ENCODE measurements around the gene STK17A. TPM values are rescaled to one million over a fixed set of nuclear protein-coding genes. Genes with fewer than 3 reads are reported as not detected.
"Not testable (repeated sequence)": the region's sequence is repeated elsewhere in the genome, so short reads cannot be mapped to it uniquely, and the experiment has no call there.

STK17A gene
- total RNA-seq, 1 experiment from 2014 or later: 7.1 TPM

DNA sequence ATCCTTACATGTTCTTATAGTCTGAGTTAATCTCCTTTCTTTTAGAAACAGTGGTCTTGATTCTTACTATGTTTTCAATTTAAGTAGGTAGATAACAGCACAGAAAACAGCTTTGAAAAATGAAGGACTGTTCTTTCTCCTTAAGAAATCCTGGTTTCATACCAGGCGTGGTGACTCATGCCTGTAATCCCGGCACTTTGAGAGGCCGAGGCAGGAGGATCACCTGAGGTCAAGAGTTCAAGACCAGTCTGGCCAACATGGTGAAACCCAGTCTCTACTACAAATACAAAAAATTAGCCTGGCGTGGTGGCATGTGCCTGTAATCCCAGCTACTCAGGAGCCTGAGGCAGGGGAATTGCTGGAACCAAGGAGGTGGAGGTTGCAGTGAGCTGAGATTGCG lies 13.5 kb downstream of the STK17A start:
- DNase-seq (ENCODE audit: low spot score): not testable (repeated sequence)

DNA sequence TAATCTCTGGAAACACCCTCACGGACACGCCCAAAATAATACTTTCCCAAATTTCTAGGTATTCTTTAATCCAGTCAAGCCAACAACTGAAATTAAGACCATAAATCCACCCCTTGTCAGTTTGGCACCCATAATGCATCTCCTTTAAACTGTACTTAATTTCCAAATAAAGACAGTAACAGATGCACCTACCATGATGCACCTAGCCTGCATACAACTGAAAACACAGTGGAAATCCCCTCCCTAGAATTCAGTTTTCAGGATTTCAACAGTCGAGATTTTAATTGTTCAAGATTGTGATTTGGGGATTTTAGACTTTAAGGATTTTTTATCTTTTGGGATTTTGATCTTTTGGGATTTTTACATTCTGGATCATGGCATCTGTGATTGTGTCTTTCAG lies 17.1 kb downstream of the STK17A start:
- DNase-seq (ENCODE audit: low spot score): no peak

DNA sequence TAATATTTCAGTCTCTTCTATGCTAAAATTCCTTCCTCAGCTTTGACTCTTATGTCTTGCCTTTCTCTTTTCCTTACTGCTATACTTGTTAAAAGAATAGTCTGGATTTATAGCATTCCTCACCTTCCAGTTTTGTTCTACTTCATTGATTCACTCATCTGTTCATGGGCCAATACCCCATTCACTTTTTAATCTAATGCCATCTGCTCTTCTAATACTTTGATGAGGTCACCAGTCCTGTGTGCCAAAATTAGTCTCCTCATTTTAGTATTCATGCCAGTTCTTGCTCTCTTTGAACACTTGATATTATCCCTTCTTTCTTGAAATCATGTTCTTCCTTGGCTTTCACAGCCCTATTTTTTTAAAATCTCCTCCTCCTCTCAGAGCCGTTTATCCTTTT lies 19.3 kb downstream of the STK17A start:
- DNase-seq (ENCODE audit: low spot score): no peak

GRCh38 chr7:43604251-43604650 lies 21.3 kb downstream of the STK17A start:
- DNase-seq (ENCODE audit: low spot score): no peak

DNA sequence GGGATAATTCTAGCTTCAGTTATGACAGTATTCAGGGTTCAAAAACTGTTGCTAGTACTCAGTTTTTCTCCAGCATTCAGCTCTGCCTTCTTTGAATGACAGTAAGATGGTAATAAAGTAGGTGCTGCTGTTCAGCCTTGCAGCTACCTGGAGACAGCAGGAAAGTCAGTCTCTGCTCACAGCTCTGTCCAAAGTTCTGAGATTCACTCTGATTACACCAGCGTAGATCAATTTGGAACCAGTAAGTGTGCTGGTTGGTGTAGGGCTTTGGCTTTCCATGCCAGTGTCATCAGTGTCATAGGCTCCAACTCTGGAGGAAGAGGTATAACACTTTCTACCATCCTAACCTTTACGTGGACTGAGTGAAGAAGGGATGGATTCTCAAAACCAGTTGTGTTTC lies 26.2 kb downstream of the STK17A start:
- no peak for DNase-seq (ENCODE audit: low spot score)

DNA sequence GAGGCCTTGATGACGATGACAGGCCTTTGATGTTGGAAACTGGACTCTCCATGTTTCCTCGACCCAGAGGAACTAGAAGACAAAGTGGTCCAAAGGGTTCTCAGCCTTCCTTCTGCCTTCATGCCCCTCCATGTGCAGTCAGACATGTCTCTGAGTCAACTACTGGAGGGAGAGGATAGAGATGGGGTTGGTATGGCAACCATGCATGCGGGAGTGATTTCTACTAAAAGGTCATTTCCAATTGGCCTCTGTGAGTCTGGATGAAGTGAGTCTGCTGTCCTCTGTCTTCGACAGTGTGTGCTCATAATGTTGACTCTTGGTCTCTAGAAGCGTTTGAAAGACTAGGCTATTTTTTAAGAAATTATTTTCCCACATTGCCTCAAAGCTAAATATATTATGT lies 29.2 kb downstream of the STK17A start:
- DNase-seq (ENCODE audit: low spot score): no peak

DNA sequence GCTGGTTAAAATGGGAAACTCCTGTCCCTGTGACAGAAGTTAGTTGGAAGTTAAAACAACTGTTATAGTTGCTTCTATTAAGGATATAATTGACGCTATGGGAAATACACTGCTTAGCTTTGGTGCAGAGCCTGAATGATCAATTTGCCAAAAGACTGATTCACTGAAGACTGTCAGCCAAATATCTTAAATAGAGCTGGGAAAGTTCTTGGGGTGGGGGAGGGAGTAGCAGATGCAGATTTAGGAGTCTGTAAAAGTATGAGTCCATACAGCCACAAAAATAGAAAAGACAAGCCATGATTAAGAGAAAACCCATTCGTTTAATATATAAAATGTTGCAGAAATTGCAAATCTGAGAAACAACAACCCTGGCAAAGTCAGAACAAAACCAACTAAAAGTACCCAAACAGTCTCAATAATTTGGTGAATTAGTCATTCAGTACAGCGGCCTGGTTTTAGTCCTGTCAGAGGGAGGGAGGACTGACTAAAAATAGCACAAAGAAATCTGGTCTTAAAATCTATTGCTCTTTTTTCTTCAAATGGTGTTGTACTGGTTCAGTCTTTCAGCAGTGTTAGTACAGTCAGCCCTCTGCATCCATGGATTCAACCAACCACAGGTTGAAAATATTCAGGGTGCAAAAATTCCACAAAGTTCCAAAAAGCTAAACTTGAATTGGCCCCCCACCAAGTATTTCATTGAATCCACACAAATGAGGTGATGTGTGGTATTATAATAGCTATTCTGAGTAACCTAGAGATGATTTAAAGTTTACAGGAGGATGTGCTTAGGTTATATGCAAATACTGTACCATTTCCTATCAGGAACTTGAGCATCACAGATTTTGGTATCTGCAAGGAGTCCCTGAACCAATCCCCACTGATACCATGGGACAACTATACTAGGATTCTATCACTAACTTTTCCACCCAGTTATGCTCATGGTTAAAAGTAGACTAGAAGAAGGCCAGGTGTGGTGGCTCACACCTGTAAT lies 30.0 kb downstream of the STK17A start:
- DNase-seq (ENCODE audit: low spot score): no peak

- DNase-seq (ENCODE audit: low spot score): no peak
Measured at GRCh38 chr7:43615558-43616145, 32.7 kb downstream of the STK17A start.

DNA sequence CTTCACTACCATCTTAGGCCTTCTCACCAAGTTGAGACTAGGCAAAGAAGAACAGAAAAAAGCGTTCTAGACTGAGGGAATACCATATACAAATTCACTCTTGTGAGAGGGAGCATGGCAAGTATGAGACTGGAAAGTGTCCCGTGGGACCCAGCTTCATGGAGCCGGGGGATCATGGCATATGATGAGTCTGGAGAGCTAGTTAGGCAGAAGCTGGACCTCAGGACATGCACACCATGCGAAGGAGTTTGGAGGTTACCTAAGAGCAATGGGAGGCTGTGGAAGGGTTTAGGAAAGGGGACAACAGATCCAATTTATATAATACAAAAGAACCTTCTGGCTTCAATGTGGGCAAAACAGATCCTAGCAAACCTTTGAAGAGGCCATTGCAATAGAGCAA lies 34.1 kb downstream of the STK17A start:
- DNase-seq (ENCODE audit: low spot score): no peak

GRCh38 chr7:43618073-43618472 lies 35.2 kb downstream of the STK17A start:
- DNase-seq (ENCODE audit: low spot score): no peak

GRCh38 chr7:43619213-43620012 lies 36.5 kb downstream of the STK17A start:
- DNase-seq (ENCODE audit: low spot score): peak; percentile 29

DNA sequence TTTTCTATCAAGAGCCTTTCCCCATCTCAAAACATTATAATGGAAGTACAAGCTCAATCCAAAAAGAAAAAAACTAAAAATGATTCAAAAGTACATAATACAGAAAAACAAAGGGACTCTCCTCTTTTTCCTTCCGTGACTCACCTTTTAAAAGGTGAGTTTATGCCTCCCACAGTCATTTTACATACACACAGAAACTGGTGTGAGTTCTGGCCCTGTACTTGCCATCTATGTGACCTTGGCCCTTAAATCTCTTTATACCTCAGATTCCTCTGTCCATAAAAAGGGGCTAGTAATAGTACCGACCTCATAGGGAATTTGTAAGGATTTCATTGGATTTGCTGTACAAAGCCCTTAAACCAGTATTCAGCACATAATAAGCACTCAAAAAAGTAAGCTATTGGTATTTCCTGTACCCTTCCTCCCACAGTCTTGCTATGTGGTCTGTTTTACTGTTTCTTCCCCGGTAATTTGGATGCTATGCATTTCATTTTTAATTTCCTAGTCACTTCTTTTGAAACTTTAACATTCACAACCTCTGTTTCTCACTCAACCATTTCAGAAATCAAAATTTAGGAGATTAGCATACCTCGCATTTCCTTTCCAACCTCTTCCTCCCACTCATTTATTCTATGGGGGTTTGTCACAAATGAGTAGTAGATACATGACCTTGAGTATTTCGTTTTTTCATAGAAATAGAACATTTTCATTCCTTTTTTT lies 39.0 kb downstream of the STK17A start:
- DNase-seq (ENCODE audit: low spot score): no peak

DNA sequence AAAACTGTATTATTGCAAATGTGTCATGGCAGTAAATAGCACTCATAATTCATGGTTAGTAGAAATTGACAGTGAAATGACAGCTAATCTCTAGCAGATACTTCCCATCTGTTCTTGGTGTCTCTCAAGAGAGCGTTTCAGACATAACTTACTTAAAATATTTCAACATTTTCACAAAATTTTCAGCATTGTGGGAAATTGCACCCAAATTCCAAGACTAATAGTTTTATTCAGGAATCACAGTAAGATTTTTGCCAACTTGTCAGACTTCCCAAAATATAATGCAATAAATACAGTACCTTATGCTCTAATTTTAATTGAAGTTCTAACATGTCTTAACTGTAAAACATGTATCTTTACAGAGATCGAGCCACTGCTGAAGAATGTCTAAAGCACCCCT lies 41.2 kb downstream of the STK17A start:
- DNase-seq (ENCODE audit: low spot score): no peak

GRCh38 chr7:43625453-43625852 lies 42.5 kb downstream of the STK17A start:
- no peak for DNase-seq (ENCODE audit: low spot score)

- no peak for DNase-seq (ENCODE audit: low spot score)
Measured at GRCh38 chr7:43625980-43626379, 43.1 kb downstream of the STK17A start.

- no peak for DNase-seq (ENCODE audit: low spot score)
Measured at GRCh38 chr7:43626695-43627094, 43.8 kb downstream of the STK17A start.

DNA sequence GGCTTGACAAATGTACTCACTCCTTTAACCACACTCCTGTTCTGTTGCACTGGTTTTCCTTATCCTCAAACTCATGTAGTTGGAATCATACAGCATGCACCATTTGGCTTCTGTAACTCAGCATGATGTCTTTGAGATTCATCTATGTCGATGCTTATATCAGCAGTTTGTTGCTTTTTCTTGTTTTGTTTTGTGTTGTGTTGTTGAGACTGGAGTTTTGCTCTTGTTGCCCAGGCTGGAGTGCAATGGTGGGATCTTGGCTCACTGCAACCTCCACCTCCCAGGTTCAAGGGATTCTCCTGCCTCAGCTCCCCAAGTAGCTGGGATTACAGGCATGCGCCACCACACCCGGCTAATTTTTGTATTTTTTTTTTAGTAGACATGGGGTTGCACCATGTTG lies 44.9 kb downstream of the STK17A start:
- not testable (repeated sequence) for DNase-seq (ENCODE audit: low spot score)

- DNase-seq (ENCODE audit: low spot score): no peak
Measured at GRCh38 chr7:43628431-43628830, 45.5 kb downstream of the STK17A start.

DNA sequence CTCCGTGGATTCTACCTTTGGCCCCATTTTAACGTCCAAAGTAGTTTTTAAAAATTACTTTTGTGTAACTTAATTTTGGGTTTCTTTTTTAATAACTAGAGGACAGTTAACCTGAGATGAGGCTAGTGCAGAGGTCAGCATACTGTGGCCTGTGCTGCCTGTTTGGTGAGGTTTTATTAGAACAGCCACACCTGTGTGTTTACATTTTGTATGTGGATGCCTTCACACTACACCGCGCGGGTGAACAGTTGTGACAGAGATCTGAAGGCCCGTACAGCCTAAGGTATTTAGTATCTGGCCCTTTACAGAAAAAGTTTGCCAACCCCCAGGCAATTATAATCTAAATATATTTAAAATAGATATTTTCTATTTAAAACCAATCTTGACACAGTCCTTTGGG lies 46.9 kb downstream of the STK17A start:
- DNase-seq (ENCODE audit: low spot score): no peak

DNA sequence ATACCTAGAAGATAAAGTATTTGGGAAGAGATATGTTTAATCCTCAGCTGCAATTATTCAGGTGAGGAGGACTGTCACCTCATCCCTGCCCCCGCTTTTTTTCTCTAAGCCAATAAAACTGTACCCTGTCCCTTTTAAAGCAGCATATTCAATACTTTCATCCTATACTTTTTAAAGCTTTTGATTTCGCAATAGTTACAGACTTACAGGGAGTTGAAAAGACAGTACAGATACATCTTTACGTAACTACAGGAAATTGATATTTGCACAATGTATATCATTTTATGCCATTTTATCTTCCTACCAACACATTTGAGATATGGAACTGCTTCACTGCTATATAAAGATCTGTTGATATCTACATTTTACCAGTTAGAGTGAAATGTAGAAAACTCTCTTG lies 47.6 kb downstream of the STK17A start:
- no peak for DNase-seq (ENCODE audit: low spot score)

GRCh38 chr7:43631559-43631958 lies 48.7 kb downstream of the STK17A start:
- DNase-seq (ENCODE audit: low spot score): no peak

DNA sequence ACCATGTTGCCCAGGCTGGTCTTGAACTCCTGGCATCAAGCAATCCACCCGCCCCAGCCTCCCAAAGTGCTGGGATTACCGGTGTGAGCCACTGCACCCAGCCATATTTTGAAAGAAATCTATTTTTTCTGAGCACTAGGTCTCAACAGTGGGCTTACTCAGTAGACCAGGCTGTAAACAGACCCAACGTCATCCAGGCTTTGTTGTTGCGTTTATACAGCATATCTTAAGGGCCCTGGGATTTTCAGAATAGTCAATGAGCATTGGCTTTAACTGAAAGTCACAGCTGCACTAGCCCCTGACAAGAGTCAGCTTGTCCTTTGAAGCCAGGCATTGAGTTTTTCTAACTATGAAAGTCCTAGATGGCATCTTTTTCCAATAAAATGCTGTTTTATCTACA lies 49.8 kb downstream of the STK17A start:
- DNase-seq (ENCODE audit: low spot score): no peak

Measured in HT-29 (cell line).